Fibroblast of the aortic adventitia (primary cell): ENCODE measurements around the gene MLPH. TPM values are rescaled to one million over a fixed set of nuclear protein-coding genes. Genes with fewer than 3 reads are reported as not detected.

Experiments used
- DNase-seq: peaks from one replicate; pipeline ENCODE4 v3.0.0-alpha.2; 2010; ENCODE audit warnings: low read depth
- H3K4me3 ChIP-seq: 2 replicates; pipeline ENCODE4 v1.5.1; 2011; ENCODE audit warnings: low read depth, mild to moderate bottlenecking, control low read depth, low read length, moderate library complexity
- total RNA-seq: library from RNA; depleted of rRNA; stranded (reverse); fragments of >200 nt; gene quantifications from 2 replicates; pipeline ENCODE4 v1.2.3, GENCODE V29; 2012; ENCODE audit warnings: low replicate concordance
- TF ChIP-seq, protein P1 (sequence below): IDR thresholded peaks from 2 replicates; pipeline ENCODE4 v1.5.1; 2011; ENCODE audit warnings: mild to moderate bottlenecking, low read length, control low read depth, inconsistent platforms; ENCODE audit not compliant: insufficient read depth

Gene MLPH
- total RNA-seq, 1 donor: 5.2 TPM

DNA sequence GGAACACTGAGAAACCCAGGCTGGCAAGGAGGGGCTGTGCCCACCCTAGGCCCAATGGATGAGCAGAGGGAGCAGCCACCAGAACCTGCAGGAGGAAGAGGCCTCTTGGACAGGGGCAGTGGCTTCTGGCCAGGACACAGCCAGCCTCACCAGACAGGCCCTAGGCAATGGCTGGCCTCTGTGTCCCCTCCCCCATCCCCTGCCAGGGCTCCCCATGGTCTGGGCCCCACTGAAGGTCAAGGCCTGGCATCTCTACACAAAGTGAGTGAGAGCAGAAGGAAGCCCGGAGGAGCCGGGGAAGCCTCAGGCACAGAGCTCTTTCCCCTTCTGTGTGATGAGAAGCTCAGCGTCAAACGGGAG is 85.7 kb downstream of the MLPH start:
- TF ChIP-seq, protein P1, sequence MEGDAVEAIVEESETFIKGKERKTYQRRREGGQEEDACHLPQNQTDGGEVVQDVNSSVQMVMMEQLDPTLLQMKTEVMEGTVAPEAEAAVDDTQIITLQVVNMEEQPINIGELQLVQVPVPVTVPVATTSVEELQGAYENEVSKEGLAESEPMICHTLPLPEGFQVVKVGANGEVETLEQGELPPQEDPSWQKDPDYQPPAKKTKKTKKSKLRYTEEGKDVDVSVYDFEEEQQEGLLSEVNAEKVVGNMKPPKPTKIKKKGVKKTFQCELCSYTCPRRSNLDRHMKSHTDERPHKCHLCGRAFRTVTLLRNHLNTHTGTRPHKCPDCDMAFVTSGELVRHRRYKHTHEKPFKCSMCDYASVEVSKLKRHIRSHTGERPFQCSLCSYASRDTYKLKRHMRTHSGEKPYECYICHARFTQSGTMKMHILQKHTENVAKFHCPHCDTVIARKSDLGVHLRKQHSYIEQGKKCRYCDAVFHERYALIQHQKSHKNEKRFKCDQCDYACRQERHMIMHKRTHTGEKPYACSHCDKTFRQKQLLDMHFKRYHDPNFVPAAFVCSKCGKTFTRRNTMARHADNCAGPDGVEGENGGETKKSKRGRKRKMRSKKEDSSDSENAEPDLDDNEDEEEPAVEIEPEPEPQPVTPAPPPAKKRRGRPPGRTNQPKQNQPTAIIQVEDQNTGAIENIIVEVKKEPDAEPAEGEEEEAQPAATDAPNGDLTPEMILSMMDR: no peak
- no peak for DNase-seq
- H3K4me3 ChIP-seq: no peak overlapping the region

DNA sequence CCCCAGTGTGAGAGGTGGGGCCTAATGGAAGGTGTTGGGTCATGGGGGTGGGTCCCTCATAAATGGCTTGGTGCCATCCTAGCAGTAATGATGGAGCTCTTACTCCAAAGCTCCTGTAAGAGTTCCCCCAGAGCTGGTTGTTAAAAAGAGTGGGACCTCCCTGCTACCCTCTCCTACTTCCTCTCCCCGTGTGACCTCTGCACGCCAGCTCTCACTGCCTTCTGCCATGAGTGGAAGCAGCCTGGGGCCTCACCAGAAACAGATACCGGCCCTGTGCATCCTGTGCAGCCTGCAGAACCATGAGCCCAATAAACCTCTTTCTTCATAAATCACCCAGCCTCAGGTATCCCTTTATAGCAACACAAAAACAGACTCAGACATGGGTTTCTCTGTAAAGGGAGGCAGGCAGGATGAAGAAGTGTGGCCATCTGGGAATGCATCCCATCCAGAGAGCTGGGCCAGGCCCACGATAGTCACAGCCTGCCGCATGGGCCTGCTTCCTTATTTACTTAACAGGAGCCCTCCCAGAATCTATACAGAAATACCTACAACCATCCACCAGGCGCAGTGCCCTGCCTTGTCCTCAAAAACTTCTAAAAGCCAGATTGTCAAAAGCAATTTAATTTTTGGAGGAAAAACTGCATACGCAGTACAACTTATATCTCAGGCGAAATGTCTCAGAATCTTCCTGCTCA is 86.8 kb downstream of the MLPH start:
- TF ChIP-seq, protein P1: no peak
- DNase-seq: no peak

DNA sequence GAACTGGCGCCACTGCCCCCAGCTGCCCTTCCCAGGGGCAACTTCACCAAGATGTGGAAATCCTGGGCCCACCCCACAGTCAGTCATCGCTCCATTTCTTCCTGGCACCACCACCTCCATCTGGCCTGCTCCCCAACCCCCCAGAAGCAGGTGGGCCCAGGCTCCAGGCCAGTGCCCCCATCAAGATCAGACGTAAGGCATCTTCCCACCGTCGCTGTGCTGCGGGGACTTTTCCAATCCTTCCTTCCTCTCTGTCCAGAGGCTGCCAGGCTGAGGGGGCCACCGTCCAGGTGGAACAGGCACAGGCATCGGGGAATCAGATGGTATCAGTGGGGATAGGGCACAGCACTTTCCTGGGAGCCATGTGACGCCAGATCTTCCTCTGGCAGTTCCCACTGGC is 87.4 kb downstream of the MLPH start:
- no peak overlapping the region for H3K4me3 ChIP-seq
- no peak for DNase-seq
- TF ChIP-seq, protein P1: no peak

More for the DNA sequence above, 86.8 kb downstream of the MLPH start:
- H3K4me3 ChIP-seq: no peak overlapping the region

DNA sequence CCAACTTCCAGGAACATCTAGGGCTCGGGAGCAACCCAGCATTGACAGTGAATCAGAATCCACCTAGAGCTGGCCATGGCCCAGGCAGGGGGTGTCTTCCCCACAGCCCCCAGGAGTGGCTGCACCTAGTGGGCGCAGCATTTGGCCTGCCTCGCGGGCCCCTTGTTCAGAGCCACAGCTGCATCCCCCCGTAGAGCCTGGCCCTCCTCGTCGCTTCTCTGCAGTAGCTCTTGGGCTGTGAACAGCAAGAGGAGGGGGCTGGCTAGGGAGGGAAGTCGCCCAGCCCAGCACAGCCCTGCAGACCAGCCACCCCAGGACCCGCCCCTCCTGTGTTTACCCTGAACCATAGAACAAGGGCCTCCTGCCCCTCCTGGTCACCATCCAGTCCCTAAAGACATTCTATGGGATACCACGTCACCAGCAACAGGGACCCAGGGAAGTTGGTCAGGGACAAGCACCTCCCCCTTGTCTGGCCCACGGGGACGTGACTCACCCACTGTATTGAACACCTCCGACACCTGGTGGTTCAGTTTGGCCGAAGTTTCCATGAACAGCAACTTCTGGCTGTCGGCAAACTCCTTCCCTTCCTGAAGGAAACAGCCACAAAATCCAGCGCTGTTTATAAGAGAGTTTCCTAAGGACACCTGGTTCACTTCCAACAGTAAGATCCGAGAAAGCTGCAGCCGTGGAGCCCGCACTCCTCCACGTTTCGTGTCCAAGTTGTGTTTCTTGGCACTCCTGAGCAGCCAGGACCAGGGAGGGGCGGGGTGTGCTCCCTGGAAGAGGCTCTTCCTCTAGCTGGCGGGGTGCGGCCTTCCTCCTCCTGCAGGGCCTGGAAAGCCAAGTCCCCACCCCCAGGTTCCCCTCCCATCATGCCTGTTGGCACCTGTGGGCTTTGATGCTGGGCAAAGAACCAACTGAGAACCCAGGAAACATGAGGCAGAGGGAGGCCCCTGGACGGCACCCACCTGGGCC is 88.1 kb downstream of the MLPH start:
- DNase-seq: peak; percentile 28
- H3K4me3 ChIP-seq: no peak overlapping the region
- TF ChIP-seq, protein P1: no peak

DNA sequence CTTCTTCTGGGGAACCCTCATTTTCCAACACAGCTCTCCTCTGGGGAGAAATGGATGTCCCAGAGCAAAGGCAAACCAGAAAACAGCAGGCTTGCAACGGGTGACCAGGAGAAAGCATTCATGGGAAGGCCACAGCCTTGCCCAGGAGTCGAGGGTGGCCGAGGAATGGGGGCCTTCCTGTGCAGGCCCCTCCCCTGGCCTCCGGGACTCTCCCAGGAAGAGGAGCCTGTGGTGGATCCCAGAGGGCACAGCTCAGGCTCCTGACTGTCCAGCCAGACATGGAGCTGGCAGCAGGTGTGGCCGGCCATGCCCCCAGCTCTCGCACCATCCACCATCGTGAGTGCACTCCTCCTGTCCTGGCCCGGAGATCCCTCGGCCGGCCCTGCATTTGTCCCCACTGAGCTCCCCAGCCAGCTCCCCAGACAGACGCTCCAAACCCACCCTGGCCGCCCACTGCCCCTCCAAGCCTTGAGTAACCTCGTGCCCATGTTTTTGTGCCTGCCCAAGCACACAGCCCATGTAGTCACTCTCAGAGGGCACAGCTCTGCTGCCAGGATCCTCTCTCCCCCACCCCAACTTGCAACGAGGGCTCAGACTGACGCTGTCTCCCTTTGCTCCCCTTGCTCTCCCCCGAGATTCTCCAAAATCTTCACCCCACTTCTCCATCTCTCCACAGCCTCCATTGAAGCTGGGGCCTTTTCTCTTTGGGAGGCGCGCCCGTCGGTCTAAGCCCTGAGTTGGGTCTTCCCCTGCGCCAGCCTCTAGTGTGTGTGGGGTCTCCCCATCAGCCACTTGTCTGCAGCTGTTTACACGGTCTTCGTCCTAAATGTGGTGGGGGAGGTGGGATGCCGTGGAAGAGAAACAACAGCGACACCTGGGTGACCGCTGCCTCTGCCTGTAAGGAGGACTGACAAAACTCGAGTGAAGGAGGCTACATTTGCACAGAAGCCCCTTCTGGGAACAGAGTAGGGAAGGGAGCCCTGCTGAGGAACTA is 89.1 kb downstream of the MLPH start:
- TF ChIP-seq, protein P1: no peak
- no peak for DNase-seq
- H3K4me3 ChIP-seq: no peak overlapping the region

DNA sequence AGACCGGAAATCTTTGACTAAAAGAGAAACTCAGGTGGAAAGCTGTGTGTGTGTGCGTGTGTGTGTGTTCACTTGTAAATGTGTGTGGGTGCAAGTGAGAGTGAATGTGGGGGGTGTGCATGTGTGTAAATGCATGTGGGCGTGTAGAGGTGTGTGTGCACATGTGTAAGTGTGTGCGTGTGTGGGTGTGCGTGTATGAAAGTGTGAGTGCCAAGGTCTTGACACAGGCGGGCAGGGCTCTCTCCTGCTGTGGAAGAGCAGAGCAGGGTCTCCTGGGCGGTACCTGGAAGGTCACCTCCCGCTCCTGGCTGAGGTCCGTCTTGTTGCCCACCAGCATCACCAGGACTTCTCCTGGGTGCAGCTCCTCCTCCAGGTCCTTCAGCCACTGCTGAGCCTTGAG is 89.9 kb downstream of the MLPH start:
- DNase-seq: no peak
- H3K4me3 ChIP-seq: no peak overlapping the region
- TF ChIP-seq, protein P1: no peak
